H9 (cell line): ENCODE data around the gene IDH3B. TPM values are rescaled to one million over a fixed set of nuclear protein-coding genes. Genes with fewer than 3 reads are reported as not detected.
A peak's percentile ranks its signal among the peaks of the same experiment; 100 is the strongest.

ENCODE experiments used
- DNase-seq: peaks from one replicate; pipeline ENCODE4 v3.0.0-alpha.2; 2017
- H2AFZ ChIP-seq: one replicate; pipeline ENCODE4 v1.6.1; 2013; ENCODE audit warnings: mild to moderate bottlenecking, low read length, control low read depth, moderate library complexity
- H2AK5ac ChIP-seq: 2 replicates; pipeline ENCODE4 v1.6.1; 2013; ENCODE audit warnings: low read length, control low read depth, mixed read lengths; ENCODE audit not compliant: insufficient read length
- H2BK120ac ChIP-seq: one replicate; pipeline ENCODE4 v1.6.1; 2013; ENCODE audit warnings: low read depth, mild to moderate bottlenecking, low read length, control low read depth, inconsistent platforms; ENCODE audit not compliant: poor library complexity, severe bottlenecking
- H2BK12ac ChIP-seq: 2 replicates; pipeline ENCODE4 v1.6.1; 2013; ENCODE audit warnings: low read length, control low read depth, mixed read lengths, low read depth; ENCODE audit not compliant: insufficient read length
- H2BK15ac ChIP-seq: 2 replicates; pipeline ENCODE4 v1.6.1; 2013; ENCODE audit warnings: low read depth, low read length, control low read depth
- H2BK20ac ChIP-seq: one replicate; pipeline ENCODE4 v1.6.1; 2013; ENCODE audit warnings: low read depth, mild to moderate bottlenecking, low read length, control low read depth, inconsistent platforms; ENCODE audit not compliant: poor library complexity, severe bottlenecking
- H2BK5ac ChIP-seq: 2 replicates; pipeline ENCODE4 v1.6.1; 2013; ENCODE audit warnings: low read length, control low read depth, mixed read lengths; ENCODE audit not compliant: insufficient read length
- H3K14ac ChIP-seq: 2 replicates; pipeline ENCODE4 v1.6.1; 2013; ENCODE audit warnings: low read length, control low read depth; ENCODE audit not compliant: insufficient read depth
- H3K18ac ChIP-seq: 2 replicates; pipeline ENCODE4 v1.6.1; 2013; ENCODE audit warnings: low read depth, mild to moderate bottlenecking, mixed read lengths, low read length, control low read depth; ENCODE audit not compliant: insufficient read length
- H3K23ac ChIP-seq: 2 replicates; pipeline ENCODE4 v1.6.1; 2013; ENCODE audit warnings: low read length, control low read depth, mixed read lengths, low read depth; ENCODE audit not compliant: insufficient read length
- H3K23me2 ChIP-seq: 2 replicates; pipeline ENCODE4 v1.6.1; 2013; ENCODE audit warnings: low read depth, mild to moderate bottlenecking, mixed read lengths, low read length, control low read depth; ENCODE audit not compliant: insufficient read length, poor library complexity, severe bottlenecking
- H3K27ac ChIP-seq: 2 replicates; pipeline ENCODE4 v1.5.1; 2013; ENCODE audit warnings: low read length, control low read depth, mixed read lengths, low read depth; ENCODE audit not compliant: insufficient read length
- H3K27me3 ChIP-seq: 2 replicates; pipeline ENCODE4 v1.6.1; 2013; ENCODE audit warnings: low read length, control low read depth, inconsistent platforms; ENCODE audit not compliant: insufficient read depth
- H3K4ac ChIP-seq: 2 replicates; pipeline ENCODE4 v1.6.1; 2013; ENCODE audit warnings: low read depth, mild to moderate bottlenecking, control low read depth, inconsistent platforms, low read length, moderate library complexity
- H3K4me1 ChIP-seq: 2 replicates; pipeline ENCODE4 v1.6.1; 2013; ENCODE audit warnings: low read length, control low read depth, inconsistent platforms; ENCODE audit not compliant: insufficient read depth
- H3K4me2 ChIP-seq: 2 replicates; pipeline ENCODE4 v1.6.1; 2013; ENCODE audit warnings: low read length, control low read depth, mixed read lengths; ENCODE audit not compliant: insufficient read length, insufficient read depth
- H3K56ac ChIP-seq: 2 replicates; pipeline ENCODE4 v1.6.1; 2013; ENCODE audit warnings: low read depth, mild to moderate bottlenecking, mixed read lengths, low read length, control low read depth; ENCODE audit not compliant: insufficient read length
- H3K79me1 ChIP-seq: 2 replicates; pipeline ENCODE4 v1.6.1; 2013; ENCODE audit warnings: low read depth, mild to moderate bottlenecking, moderate library complexity, low read length, control low read depth, inconsistent platforms; ENCODE audit not compliant: insufficient read depth, poor library complexity, severe bottlenecking
- H3K79me2 ChIP-seq: 2 replicates; pipeline ENCODE4 v1.6.1; 2013; ENCODE audit warnings: low read length, control low read depth, inconsistent platforms; ENCODE audit not compliant: insufficient read depth
- H3K9ac ChIP-seq: 2 replicates; pipeline ENCODE4 v1.6.1; 2013; ENCODE audit warnings: low read length, control low read depth, mixed read lengths; ENCODE audit not compliant: insufficient read length; ENCODE audit errors: extremely low read depth
- H3K9me3 ChIP-seq: one replicate; pipeline ENCODE4 v1.6.1; 2013; ENCODE audit warnings: low read depth, low read length, inconsistent platforms; ENCODE audit not compliant: control insufficient read depth
- H3T11ph ChIP-seq: one replicate; pipeline ENCODE4 v1.6.1; 2013; ENCODE audit warnings: mild to moderate bottlenecking, low read length, control low read depth, inconsistent platforms
- H4K20me1 ChIP-seq: one replicate; pipeline ENCODE4 v1.6.1; 2013; ENCODE audit not compliant: control insufficient read depth, insufficient read length, insufficient read depth
- H4K5ac ChIP-seq: 2 replicates; pipeline ENCODE4 v1.6.1; 2013; ENCODE audit warnings: low read depth, mild to moderate bottlenecking, mixed read lengths, low read length, control low read depth; ENCODE audit not compliant: insufficient read length
- H4K8ac ChIP-seq: replicated peaks from 2 replicates; pipeline ENCODE4 v1.6.1; 2013; ENCODE audit warnings: low read length, control low read depth, mixed read lengths, low read depth; ENCODE audit not compliant: insufficient read length
- H4K91ac ChIP-seq: 2 replicates; pipeline ENCODE4 v1.6.1; 2013; ENCODE audit warnings: low read depth, mild to moderate bottlenecking, moderate library complexity, mixed read lengths, low read length, control low read depth; ENCODE audit not compliant: insufficient read length
- H3K27ac Mint-ChIP-seq, 3 experiments: 2 replicates in 2 of 3; 3 replicates in 1 of 3; pipeline ENCODE4 v1.8.0; 2020 to 2021; ENCODE audit warnings: mixed read lengths in 3 of 3, mild to moderate bottlenecking in 1 of 3, moderate library complexity in 1 of 3
- H3K27me3 Mint-ChIP-seq: 2 replicates; pipeline ENCODE4 v1.8.0; 2021; ENCODE audit warnings: low read depth, mild to moderate bottlenecking, moderate library complexity, mixed read lengths
- H3K36me3 Mint-ChIP-seq, 3 experiments: 2 replicates in 2 of 3; 3 replicates in 1 of 3; pipeline ENCODE4 v1.8.0; 2020 to 2021; ENCODE audit warnings: low read depth in 3 of 3, mixed read lengths in 3 of 3; ENCODE audit not compliant: insufficient read depth in 1 of 3
- H3K4me1 Mint-ChIP-seq, 2 experiments: 2 replicates each; pipeline ENCODE4 v1.8.0; 2020; ENCODE audit warnings: mixed read lengths in 2 of 2
- H3K4me3 Mint-ChIP-seq, 2 experiments: 2 replicates in 1 of 2; 3 replicates in 1 of 2; pipeline ENCODE4 v1.8.0; 2020 to 2021; ENCODE audit warnings: mild to moderate bottlenecking in 2 of 2, mixed read lengths in 2 of 2, moderate library complexity in 1 of 2
- H3K9me3 Mint-ChIP-seq, 2 experiments: 2 replicates in 1 of 2; 3 replicates in 1 of 2; pipeline ENCODE4 v1.8.0; 2020; ENCODE audit warnings: mild to moderate bottlenecking in 2 of 2, mixed read lengths in 2 of 2, moderate library complexity in 1 of 2
- WGBS: extraction: QIAGEN DNeasy Blood & Tissue Kit; methylation state at CpG from one replicate; pipeline ENCODE4 v1.1.7; 2013; ENCODE audit warnings: missing lambda C conversion rate, low lambda C conversion rate, mixed read lengths; ENCODE audit not compliant: insufficient read length; ENCODE audit errors: extremely low coverage; 5-methylcytosine and 5-hydroxymethylcytosine counted together
- total RNA-seq: library from RNA; stranded (reverse); gene quantifications from 2 replicates; pipeline ENCODE4 v1.2.1, GENCODE V29; 2021
- TF ChIP-seq, protein P1 (sequence below): fragments of 200-600 bp; sonication (generic); conservative IDR thresholded peaks from 3 replicates; pipeline ENCODE4 v1.8.0; 2021; ENCODE audit warnings: antibody characterized with exemption, mild to moderate bottlenecking

IDH3B gene
- total RNA-seq, 1 experiment from 2014 or later: 114 TPM

DNA sequence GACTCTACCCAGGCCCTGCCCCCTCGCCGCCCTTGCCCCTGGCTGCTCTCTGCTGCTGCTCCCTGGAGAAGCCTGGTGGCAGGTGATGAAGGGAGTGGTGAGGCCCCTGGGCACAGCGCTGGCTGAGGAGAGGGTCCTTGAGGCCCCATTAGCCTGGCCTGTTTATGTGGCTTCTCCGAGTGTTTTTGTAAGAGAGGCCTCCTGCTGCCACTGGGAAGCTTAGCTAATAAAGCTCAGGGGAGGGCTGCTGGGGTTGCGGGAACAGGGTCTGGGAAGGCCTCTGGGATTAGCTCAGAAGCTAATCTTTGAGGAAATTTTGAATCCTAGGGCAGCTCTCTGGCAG lies 44.0 kb upstream of the IDH3B start:
- no CpG with 5 or more reads among the region's 5 CpGs for WGBS
- Histone ChIP-seq H2BK20ac (no peak overlapping the region), H3K9ac (no peak overlapping the region)

More for the DNA sequence above, 44.0 kb upstream of the IDH3B start:
- Mint-ChIP-seq H3K27me3 (peaks cover 54% of the 10 kb centered on the region), H3K4me1 (peaks cover 37 to 38% of the 10 kb centered on the region in 2 experiments), H3K36me3 (no peaks in the 10 kb centered on the region), H3K4me3 (no peak overlapping the region), H3K9me3 (no peaks in the 10 kb centered on the region), H3K27ac (no peak overlapping the region)
- Histone ChIP-seq H3K4me2 (no peak overlapping the region), H3K27me3 (peaks cover 3% of the 10 kb centered on the region; the same call in 1 of the 2 replicates), H3K79me2 (no peaks in the 10 kb centered on the region), H3K4ac (no peak overlapping the region), H3K23ac (no peak overlapping the region), H2AFZ (no peak overlapping the region), H3K56ac (no peak overlapping the region), H3K18ac (no peak overlapping the region), H3K23me2 (no peaks in the 10 kb centered on the region), H4K20me1 (no peaks in the 10 kb centered on the region), H4K8ac (no peak overlapping the region), H3K27ac (no peak overlapping the region), H2BK120ac (no peak overlapping the region), H3K79me1 (no peaks in the 10 kb centered on the region), H4K5ac (no peak overlapping the region), H2BK5ac (no peak overlapping the region), H4K91ac (no peak overlapping the region), H3K9me3 (no peaks in the 10 kb centered on the region), H3T11ph (no peak overlapping the region), H3K14ac (no peak overlapping the region; the same call in 1 of the 2 replicates), H2AK5ac (no peak overlapping the region), H3K4me1 (peaks cover 8% of the 10 kb centered on the region), H2BK12ac (no peak overlapping the region), H2BK15ac (no peak overlapping the region)
- TF ChIP-seq, protein P1, sequence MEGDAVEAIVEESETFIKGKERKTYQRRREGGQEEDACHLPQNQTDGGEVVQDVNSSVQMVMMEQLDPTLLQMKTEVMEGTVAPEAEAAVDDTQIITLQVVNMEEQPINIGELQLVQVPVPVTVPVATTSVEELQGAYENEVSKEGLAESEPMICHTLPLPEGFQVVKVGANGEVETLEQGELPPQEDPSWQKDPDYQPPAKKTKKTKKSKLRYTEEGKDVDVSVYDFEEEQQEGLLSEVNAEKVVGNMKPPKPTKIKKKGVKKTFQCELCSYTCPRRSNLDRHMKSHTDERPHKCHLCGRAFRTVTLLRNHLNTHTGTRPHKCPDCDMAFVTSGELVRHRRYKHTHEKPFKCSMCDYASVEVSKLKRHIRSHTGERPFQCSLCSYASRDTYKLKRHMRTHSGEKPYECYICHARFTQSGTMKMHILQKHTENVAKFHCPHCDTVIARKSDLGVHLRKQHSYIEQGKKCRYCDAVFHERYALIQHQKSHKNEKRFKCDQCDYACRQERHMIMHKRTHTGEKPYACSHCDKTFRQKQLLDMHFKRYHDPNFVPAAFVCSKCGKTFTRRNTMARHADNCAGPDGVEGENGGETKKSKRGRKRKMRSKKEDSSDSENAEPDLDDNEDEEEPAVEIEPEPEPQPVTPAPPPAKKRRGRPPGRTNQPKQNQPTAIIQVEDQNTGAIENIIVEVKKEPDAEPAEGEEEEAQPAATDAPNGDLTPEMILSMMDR: no peak
- DNase-seq: peak; percentile 27
